HCT116 (cell line): ENCODE results near the gene TNRC6B.

Experiments
- TCF7L2 ChIP-seq: IDR thresholded peaks from 2 replicates; pipeline ENCODE4 v1.7.0; 2011; ENCODE audit warnings: borderline replicate concordance, inconsistent platforms; ENCODE audit not compliant: insufficient read depth, insufficient read length; ENCODE audit errors: extremely low read depth
- ZFX ChIP-seq: fragments of 450-650 bp; IDR thresholded peaks from 2 replicates; pipeline ENCODE4 v1.6.1; 2017
- TF ChIP-seq, protein P1 (sequence below), 3 experiments: fragments of 200-600 bp in 1 of 3; sonication (generic) in 1 of 3; IDR thresholded peaks in 2 of 3; conservative IDR thresholded peaks in 1 of 3; 2 replicates each; pipeline ENCODE4 v1.5.1; 2012 to 2017; ENCODE audit warnings: low read depth in 2 of 3, low read length in 2 of 3, antibody characterized with exemption in 1 of 3, borderline replicate concordance in 1 of 3, control low read depth in 1 of 3, mild to moderate bottlenecking in 1 of 3, mixed read lengths in 1 of 3, mixed run types in 1 of 3, moderate library complexity in 1 of 3; ENCODE audit not compliant: insufficient read depth in 1 of 3
- TF ChIP-seq, protein P2 (sequence below): IDR thresholded peaks from 2 replicates; pipeline ENCODE4 v1.6.1; 2012; ENCODE audit warnings: low read depth
- TF ChIP-seq, protein P3 (sequence below): IDR thresholded peaks from 2 replicates; pipeline ENCODE4 v1.6.1; 2012

DNA sequence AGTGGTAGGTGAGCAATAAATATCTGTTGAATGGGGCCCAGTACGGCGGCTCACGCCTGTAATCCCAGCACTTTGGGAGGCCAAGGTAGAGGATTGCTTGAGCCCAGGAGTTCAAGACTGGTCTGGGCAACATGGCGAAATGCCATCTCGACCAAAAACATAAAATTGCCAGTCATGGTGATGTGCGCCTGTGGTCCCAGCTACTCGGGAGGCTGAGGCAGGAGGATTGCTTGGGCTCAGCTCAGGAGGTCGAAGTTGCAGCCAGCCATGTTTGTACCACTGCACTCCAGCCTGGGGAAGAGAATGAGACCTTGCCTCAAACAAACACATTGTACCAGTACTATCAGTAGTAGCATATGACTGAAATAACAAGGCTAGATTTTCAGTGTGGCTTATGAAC lies 196.8 kb downstream of the TNRC6B start:
- TF ChIP-seq, protein P1, sequence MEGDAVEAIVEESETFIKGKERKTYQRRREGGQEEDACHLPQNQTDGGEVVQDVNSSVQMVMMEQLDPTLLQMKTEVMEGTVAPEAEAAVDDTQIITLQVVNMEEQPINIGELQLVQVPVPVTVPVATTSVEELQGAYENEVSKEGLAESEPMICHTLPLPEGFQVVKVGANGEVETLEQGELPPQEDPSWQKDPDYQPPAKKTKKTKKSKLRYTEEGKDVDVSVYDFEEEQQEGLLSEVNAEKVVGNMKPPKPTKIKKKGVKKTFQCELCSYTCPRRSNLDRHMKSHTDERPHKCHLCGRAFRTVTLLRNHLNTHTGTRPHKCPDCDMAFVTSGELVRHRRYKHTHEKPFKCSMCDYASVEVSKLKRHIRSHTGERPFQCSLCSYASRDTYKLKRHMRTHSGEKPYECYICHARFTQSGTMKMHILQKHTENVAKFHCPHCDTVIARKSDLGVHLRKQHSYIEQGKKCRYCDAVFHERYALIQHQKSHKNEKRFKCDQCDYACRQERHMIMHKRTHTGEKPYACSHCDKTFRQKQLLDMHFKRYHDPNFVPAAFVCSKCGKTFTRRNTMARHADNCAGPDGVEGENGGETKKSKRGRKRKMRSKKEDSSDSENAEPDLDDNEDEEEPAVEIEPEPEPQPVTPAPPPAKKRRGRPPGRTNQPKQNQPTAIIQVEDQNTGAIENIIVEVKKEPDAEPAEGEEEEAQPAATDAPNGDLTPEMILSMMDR (IDR thresholded peaks at IDR 0.05 in 2 of 3, conservative IDR thresholded peaks at IDR 0.05 in 1 of 3; ENCODE audit: borderline replicate concordance in 1 of 3, insufficient read depth in 1 of 3, low read depth in 2 of 3, low read length in 2 of 3) = no peak
- TF ChIP-seq ZFX = no peak
- TF ChIP-seq, protein P2, sequence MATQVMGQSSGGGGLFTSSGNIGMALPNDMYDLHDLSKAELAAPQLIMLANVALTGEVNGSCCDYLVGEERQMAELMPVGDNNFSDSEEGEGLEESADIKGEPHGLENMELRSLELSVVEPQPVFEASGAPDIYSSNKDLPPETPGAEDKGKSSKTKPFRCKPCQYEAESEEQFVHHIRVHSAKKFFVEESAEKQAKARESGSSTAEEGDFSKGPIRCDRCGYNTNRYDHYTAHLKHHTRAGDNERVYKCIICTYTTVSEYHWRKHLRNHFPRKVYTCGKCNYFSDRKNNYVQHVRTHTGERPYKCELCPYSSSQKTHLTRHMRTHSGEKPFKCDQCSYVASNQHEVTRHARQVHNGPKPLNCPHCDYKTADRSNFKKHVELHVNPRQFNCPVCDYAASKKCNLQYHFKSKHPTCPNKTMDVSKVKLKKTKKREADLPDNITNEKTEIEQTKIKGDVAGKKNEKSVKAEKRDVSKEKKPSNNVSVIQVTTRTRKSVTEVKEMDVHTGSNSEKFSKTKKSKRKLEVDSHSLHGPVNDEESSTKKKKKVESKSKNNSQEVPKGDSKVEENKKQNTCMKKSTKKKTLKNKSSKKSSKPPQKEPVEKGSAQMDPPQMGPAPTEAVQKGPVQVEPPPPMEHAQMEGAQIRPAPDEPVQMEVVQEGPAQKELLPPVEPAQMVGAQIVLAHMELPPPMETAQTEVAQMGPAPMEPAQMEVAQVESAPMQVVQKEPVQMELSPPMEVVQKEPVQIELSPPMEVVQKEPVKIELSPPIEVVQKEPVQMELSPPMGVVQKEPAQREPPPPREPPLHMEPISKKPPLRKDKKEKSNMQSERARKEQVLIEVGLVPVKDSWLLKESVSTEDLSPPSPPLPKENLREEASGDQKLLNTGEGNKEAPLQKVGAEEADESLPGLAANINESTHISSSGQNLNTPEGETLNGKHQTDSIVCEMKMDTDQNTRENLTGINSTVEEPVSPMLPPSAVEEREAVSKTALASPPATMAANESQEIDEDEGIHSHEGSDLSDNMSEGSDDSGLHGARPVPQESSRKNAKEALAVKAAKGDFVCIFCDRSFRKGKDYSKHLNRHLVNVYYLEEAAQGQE = no peak
- TF ChIP-seq, protein P3, sequence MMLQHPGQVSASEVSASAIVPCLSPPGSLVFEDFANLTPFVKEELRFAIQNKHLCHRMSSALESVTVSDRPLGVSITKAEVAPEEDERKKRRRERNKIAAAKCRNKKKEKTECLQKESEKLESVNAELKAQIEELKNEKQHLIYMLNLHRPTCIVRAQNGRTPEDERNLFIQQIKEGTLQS = no peak
- no peak for TF ChIP-seq TCF7L2
